Pulmonary artery endothelial cell (primary cell): Measurements from ENCODE around the gene DCLRE1A. TPM values are rescaled to one million over a fixed set of nuclear protein-coding genes. Genes with fewer than 3 reads are reported as not detected.

Source experiments
- DNase-seq: peaks from one replicate; pipeline ENCODE4 v3.0.0-alpha.2; 2011; ENCODE audit warnings: low read depth, low spot score
- total RNA-seq: library from RNA; depleted of rRNA; stranded (reverse); fragments of >200 nt; gene quantifications from 2 replicates; pipeline ENCODE4 v1.2.3, GENCODE V29; 2014

DCLRE1A gene
- total RNA-seq, 1 donor from 2014 or later = 7.1 TPM

DNA sequence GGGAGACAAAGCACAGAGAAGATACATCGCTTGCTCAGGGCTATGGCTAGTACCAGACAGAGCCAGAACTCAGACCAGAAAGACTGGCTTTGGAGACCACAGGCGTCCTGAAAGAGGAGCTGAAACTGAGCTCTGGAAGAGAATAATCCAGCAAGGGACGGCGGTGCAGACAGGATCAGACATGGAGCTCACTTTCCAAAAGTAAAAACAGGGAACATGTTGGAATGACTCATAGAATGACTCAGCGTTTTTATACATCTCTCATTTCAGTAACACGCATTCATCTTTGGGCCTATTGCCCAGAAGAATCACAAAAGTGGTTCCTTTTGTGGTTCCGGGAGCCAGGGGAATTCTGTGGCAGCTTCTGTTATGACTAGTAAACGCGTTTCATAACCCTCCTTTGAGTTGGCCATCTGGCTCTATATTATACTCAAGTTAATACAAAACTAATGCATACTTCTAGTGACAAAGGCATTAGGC is 65.2 kb downstream of the DCLRE1A start:
- no peak for DNase-seq

Other genes with a start within 250 kb of the DCLRE1A start
- gene NRAP, start 190.0 kb downstream of the DCLRE1A start, total RNA-seq = not detected in 2 replicates
- 67.4 and 71.2 TPM in 2 replicates for gene CASP7, start 174.2 kb downstream of the DCLRE1A start, total RNA-seq
- not detected in 2 replicates for gene PLEKHS1, start 102.4 kb downstream of the DCLRE1A start, total RNA-seq
- gene NHLRC2, start 579 bp upstream of the DCLRE1A start, total RNA-seq = 14.3 and 15.5 TPM in 2 replicates
- 0.13 and 0.28 TPM in 2 replicates for gene ADRB1, start 189.8 kb upstream of the DCLRE1A start, total RNA-seq